ENCODE data around the gene JHY.

JHY gene

DNA sequence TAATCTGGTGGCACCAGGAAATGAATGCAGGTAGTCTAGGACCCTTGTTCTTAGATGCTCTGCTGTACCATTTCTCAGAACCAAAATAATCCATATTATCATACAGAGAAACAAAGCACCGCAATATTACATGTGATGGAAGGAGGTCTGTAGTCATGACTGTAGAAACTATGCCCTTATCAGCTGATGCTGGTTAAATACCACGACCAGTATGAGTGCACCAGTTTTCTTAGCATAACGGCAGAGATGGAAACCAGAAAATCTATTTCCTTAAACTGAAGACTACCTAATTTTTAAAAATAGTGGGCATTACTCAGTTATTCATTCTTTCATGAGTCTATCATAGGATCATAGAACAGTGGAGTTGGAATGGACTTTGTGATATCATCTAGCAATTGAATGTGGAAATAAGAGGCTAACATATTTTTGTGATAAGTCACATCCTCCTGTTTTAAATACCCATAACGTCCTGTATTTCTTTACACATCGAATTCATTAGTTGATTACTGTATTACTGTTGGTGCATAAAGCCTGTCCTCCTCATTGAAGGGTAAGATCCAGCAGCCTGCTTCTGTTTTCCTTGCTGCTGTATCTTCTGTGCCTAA, 15.1 kb downstream of the JHY start:
- no peak for DNase-seq (ENCODE audit: low read depth, low spot score)
- Histone ChIP-seq H3K27ac (ENCODE audit: low read length) (no peak overlapping the region), H3K4me1 (ENCODE audit: control insufficient read depth, insufficient read depth, low read length) (no peaks in the 10 kb centered on the region), H3K36me3 (ENCODE audit: control insufficient read depth, insufficient read depth, low read length) (no peaks in the 10 kb centered on the region), H3K27me3 (ENCODE audit: control insufficient read depth, insufficient read depth, low read length) (no peaks in the 10 kb centered on the region), H3K4me3 (ENCODE audit: low read length) (no peak overlapping the region), H3K9me3 (ENCODE audit: control insufficient read depth, insufficient read depth, low read length) (no peaks in the 10 kb centered on the region)
- WGBS (ENCODE audit: insufficient coverage, insufficient read length), result no CpG with 5 or more reads among the region's 5 CpGs

DNA sequence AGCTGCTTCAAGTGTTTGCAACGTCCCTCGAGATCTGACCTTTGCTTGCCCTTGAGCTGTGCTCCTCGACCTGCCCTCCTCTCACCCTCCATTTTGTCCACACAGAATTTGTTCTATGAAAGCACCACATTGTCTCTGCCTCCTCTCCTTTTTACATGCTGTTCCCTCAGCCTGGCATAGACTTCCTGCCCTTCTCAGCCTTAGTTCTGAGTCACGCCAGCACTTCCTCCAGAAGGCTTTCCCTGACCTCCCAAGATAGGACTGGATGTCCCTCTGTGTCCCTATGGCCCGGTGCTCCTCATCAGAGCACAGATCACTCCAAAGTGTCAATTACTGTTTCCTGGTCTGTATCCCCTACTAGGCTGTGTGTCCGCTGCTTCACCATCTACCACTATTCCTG, 16.2 kb downstream of the JHY start:
- H3K36me3 ChIP-seq (ENCODE audit: control insufficient read depth, insufficient read depth, low read length), result no peaks in the 10 kb centered on the region
- no peaks in the 10 kb centered on the region for H3K9me3 ChIP-seq (ENCODE audit: control insufficient read depth, insufficient read depth, low read length)
- H3K4me1 ChIP-seq (ENCODE audit: control insufficient read depth, insufficient read depth, low read length), result no peaks in the 10 kb centered on the region
- no peak overlapping the region for H3K27ac ChIP-seq (ENCODE audit: low read length)
- no peaks in the 10 kb centered on the region for H3K27me3 ChIP-seq (ENCODE audit: control insufficient read depth, insufficient read depth, low read length)
- no peak overlapping the region for H3K4me3 ChIP-seq (ENCODE audit: low read length)
- DNase-seq (ENCODE audit: low read depth, low spot score), result no peak
- WGBS (ENCODE audit: insufficient coverage, insufficient read length), result no CpG with 5 or more reads among the region's 6 CpGs

DNA sequence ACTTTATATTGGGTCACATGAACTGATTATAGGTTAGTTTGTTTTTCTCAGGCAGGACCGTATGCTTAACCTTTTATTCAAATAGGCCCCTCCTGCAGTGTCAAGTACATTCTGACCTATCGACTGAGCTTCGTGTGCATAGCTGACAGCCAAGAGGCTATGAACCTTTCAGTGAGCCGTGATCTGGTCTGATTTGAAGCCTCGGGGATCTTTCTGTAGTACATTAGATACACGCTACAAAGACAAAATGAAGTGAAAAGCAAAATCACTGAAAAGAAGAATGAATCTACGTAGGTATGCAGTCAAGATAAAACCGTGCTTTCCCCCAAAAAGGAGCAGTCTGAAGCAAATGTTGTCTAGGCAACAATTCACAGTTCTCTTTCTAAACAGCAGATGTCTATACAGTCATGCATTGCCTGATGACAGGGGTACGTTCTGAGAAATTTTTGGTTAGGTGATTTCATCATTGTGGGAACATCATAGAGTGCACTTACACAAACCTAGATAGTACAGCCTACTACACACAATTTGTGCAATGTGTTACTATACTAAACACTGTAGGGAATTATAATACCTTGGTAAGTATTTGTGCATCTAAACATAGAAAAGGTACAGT, 18.1 kb downstream of the JHY start:
- Histone ChIP-seq H3K36me3 (ENCODE audit: control insufficient read depth, insufficient read depth, low read length) (no peaks in the 10 kb centered on the region), H3K4me1 (ENCODE audit: control insufficient read depth, insufficient read depth, low read length) (no peaks in the 10 kb centered on the region), H3K27me3 (ENCODE audit: control insufficient read depth, insufficient read depth, low read length) (no peaks in the 10 kb centered on the region), H3K9me3 (ENCODE audit: control insufficient read depth, insufficient read depth, low read length) (no peaks in the 10 kb centered on the region), H3K4me3 (ENCODE audit: low read length) (no peak overlapping the region), H3K27ac (ENCODE audit: low read length) (no peak overlapping the region)
- no peak for DNase-seq (ENCODE audit: low read depth, low spot score)
- WGBS (ENCODE audit: insufficient coverage, insufficient read length), result no CpG with 5 or more reads among the region's 9 CpGs

DNA sequence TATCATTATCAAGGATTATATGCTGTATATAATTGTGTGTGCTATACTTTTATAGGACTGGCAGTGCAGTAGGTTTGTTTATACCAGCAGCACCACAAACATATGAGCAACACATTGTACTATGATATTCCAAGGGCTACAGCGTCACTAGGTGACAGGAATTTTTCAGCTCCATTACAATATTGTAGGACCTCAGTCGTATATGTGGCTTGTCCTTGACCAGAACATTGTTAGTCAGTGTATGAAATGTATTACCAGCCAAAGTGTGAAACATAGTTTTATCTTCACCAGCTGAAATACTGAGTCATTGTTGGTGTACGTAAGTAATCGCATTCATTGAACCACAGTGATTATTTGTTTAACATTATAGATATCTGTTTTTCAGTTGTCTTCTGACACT, 20.4 kb downstream of the JHY start:
- Histone ChIP-seq H3K4me3 (ENCODE audit: low read length) (no peak overlapping the region), H3K27me3 (ENCODE audit: control insufficient read depth, insufficient read depth, low read length) (no peaks in the 10 kb centered on the region), H3K36me3 (ENCODE audit: control insufficient read depth, insufficient read depth, low read length) (no peaks in the 10 kb centered on the region), H3K27ac (ENCODE audit: low read length) (no peak overlapping the region), H3K4me1 (ENCODE audit: control insufficient read depth, insufficient read depth, low read length) (no peaks in the 10 kb centered on the region), H3K9me3 (ENCODE audit: control insufficient read depth, insufficient read depth, low read length) (no peaks in the 10 kb centered on the region)
- no CpG with 5 or more reads among the region's 4 CpGs for WGBS (ENCODE audit: insufficient coverage, insufficient read length)
- no peak for DNase-seq (ENCODE audit: low read depth, low spot score)

DNA sequence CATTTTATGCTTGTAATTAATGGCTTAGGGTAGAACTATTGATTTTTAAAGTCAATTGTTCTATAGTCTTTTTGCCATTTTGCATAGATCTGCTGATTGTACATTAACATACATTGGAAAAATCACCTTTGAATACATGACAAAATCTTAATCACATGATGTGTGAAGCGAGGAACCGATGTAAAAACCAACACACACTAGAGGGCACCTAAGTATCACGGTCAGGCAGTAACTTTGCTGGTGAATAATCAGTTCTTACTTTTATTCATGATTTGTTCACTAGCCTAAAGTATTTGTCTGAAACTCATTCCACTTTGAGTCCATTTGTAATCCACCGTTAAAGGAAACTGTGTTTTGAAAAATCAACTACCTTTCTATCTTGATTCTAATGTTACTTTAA, 28.2 kb downstream of the JHY start:
- H3K27me3 ChIP-seq (ENCODE audit: control insufficient read depth, insufficient read depth, low read length), result no peaks in the 10 kb centered on the region
- H3K27ac ChIP-seq (ENCODE audit: low read length), result no peak overlapping the region
- no peaks in the 10 kb centered on the region for H3K4me1 ChIP-seq (ENCODE audit: control insufficient read depth, insufficient read depth, low read length)
- H3K4me3 ChIP-seq (ENCODE audit: low read length), result no peak overlapping the region
- H3K9me3 ChIP-seq (ENCODE audit: control insufficient read depth, insufficient read depth, low read length), result no peaks in the 10 kb centered on the region
- no peak for DNase-seq (ENCODE audit: low read depth, low spot score)
- WGBS (ENCODE audit: insufficient coverage, insufficient read length), result no CpG with 5 or more reads among the region's 4 CpGs
- H3K36me3 ChIP-seq (ENCODE audit: control insufficient read depth, insufficient read depth, low read length), result no peaks in the 10 kb centered on the region

DNA sequence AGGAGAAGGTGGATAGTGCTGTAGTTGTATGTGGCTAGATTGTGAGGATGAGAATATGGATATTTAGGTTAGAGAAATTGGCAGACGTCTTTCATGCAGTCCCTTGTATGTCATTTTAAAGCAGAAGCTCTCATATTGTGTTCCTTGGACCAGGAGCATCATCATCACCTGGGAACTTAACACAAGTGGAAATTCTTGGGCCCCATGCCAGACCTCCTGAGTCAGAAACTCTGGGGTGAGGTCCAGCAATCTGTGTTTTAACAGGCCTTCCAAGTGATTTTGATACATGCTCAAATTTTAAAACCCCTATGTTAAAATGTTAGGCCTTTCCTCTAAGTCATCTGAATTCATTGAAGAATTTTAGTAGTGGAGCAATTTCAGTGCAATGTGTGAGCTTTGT, 34.8 kb downstream of the JHY start:
- Histone ChIP-seq H3K4me1 (ENCODE audit: control insufficient read depth, insufficient read depth, low read length) (0 out of 2 replicates have a peak, but pooled peaks cover 2% of the 10 kb centered on the region), H3K27me3 (ENCODE audit: control insufficient read depth, insufficient read depth, low read length) (no peaks in the 10 kb centered on the region), H3K9me3 (ENCODE audit: control insufficient read depth, insufficient read depth, low read length) (no peaks in the 10 kb centered on the region), H3K36me3 (ENCODE audit: control insufficient read depth, insufficient read depth, low read length) (no peaks in the 10 kb centered on the region), H3K4me3 (ENCODE audit: low read length) (no peak overlapping the region), H3K27ac (ENCODE audit: low read length) (no peak overlapping the region)
- DNase-seq (ENCODE audit: low read depth, low spot score), result no peak
- no CpG with 5 or more reads among the region's 1 CpG for WGBS (ENCODE audit: insufficient coverage, insufficient read length)

DNA sequence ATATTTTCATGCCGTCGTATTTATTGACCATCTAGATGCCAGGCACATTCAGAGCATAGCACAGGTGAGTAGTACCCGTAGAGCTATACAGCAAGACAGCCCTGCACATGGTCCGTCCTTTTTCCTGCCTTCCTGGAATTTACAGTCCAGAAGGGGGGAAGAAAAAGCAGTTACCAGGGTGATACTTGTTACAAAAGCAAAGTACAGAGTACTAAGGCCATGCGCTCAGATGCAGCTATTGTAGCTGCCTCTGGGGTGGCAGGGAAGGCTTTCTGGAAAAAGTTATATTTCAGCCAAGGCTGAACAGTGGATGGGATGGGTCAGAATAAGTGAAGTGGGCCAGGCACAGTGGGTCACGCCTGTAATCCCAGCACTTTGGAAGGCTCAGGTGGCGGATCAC, 36.2 kb downstream of the JHY start:
- H3K4me3 ChIP-seq (ENCODE audit: low read length), result no peak overlapping the region
- no peaks in the 10 kb centered on the region for H3K27me3 ChIP-seq (ENCODE audit: control insufficient read depth, insufficient read depth, low read length)
- 0 out of 2 replicates have a peak, but pooled peaks cover 2% of the 10 kb centered on the region for H3K4me1 ChIP-seq (ENCODE audit: control insufficient read depth, insufficient read depth, low read length)
- H3K27ac ChIP-seq (ENCODE audit: low read length), result no peak overlapping the region
- H3K36me3 ChIP-seq (ENCODE audit: control insufficient read depth, insufficient read depth, low read length), result no peaks in the 10 kb centered on the region
- no CpG with 5 or more reads among the region's 7 CpGs for WGBS (ENCODE audit: insufficient coverage, insufficient read length)
- no peaks in the 10 kb centered on the region for H3K9me3 ChIP-seq (ENCODE audit: control insufficient read depth, insufficient read depth, low read length)
- no peak for DNase-seq (ENCODE audit: low read depth, low spot score)

DNA sequence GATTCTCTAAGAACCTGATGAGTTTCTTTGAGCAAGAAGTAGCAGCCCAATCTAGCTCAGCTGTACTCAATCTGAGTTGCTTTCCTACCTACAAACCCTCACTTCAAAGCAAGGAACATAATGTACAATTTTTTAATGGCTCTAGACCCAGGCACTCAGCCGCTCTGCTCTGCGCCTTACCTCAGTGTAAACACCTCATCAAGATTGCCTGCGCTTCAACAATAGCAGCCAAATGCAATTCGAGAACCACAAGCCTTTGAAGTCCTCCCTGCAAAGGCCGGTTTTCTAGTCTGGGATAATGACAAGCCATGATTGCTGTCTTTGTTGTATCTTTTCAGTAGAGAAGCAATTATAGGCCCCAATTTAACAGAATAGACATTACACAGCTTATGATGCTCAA, 38.0 kb downstream of the JHY start:
- Histone ChIP-seq H3K27ac (ENCODE audit: low read length) (no peak overlapping the region), H3K4me3 (ENCODE audit: low read length) (no peak overlapping the region), H3K36me3 (ENCODE audit: control insufficient read depth, insufficient read depth, low read length) (no peaks in the 10 kb centered on the region), H3K9me3 (ENCODE audit: control insufficient read depth, insufficient read depth, low read length) (no peaks in the 10 kb centered on the region), H3K27me3 (ENCODE audit: control insufficient read depth, insufficient read depth, low read length) (no peaks in the 10 kb centered on the region), H3K4me1 (ENCODE audit: control insufficient read depth, insufficient read depth, low read length) (0 out of 2 replicates have a peak, but pooled peaks cover 2% of the 10 kb centered on the region)
- WGBS (ENCODE audit: insufficient coverage, insufficient read length), result no CpG with 5 or more reads among the region's 5 CpGs
- no peak for DNase-seq (ENCODE audit: low read depth, low spot score)

DNA sequence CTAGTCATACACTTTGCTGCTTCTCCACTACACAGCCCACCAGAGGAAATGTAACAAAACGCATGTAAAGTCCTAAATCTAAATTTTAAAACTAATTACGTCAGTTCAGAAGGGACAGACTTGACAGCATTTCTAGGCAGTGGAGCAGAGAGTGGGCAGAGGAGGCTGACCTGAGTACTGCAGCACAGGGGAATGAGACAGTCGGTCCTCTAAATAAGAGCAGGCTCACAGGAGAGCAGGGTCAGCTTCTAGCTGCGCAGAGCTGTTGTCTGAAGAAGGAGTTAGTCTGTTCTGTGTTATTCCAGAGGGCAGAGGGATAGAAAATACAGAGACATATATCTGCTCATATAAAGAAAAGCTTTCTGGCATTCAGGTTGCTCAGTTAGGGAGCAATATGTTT, 40.3 kb downstream of the JHY start:
- H3K4me1 ChIP-seq (ENCODE audit: control insufficient read depth, insufficient read depth, low read length), result peaks cover 2% of the 10 kb centered on the region; the same call in 1 of the 2 replicates
- H3K9me3 ChIP-seq (ENCODE audit: control insufficient read depth, insufficient read depth, low read length), result no peaks in the 10 kb centered on the region
- no peak overlapping the region for H3K4me3 ChIP-seq (ENCODE audit: low read length)
- H3K27ac ChIP-seq (ENCODE audit: low read length), result no peak overlapping the region
- no peaks in the 10 kb centered on the region for H3K36me3 ChIP-seq (ENCODE audit: control insufficient read depth, insufficient read depth, low read length)
- no peaks in the 10 kb centered on the region for H3K27me3 ChIP-seq (ENCODE audit: control insufficient read depth, insufficient read depth, low read length)
- no peak for DNase-seq (ENCODE audit: low read depth, low spot score)
- WGBS (ENCODE audit: insufficient coverage, insufficient read length), result no CpG with 5 or more reads among the region's 4 CpGs

DNA sequence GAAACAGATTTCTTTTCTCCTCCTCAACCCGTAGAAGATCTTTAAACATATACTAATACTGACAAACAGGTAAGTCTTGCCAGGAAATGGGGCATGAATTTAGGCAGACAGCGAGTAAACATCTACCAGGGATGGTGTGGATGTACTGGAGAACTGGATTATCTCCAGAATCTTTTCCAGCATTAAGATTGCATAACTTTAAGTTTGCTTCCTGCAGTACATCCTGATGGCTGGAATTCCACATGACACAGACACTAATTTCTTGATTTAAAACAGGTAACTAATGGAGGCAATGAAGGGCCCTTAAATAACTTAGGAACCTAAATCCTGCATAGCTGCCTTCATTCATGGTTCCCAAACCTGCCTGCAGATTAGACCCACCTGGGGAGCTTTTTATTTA, 40.7 kb downstream of the JHY start:
- WGBS (ENCODE audit: insufficient coverage, insufficient read length), result no CpG with 5 or more reads among the region's 2 CpGs
- H3K27ac ChIP-seq (ENCODE audit: low read length), result no peak overlapping the region
- H3K36me3 ChIP-seq (ENCODE audit: control insufficient read depth, insufficient read depth, low read length), result no peaks in the 10 kb centered on the region
- no peak for DNase-seq (ENCODE audit: low read depth, low spot score)
- H3K27me3 ChIP-seq (ENCODE audit: control insufficient read depth, insufficient read depth, low read length), result no peaks in the 10 kb centered on the region
- H3K4me1 ChIP-seq (ENCODE audit: control insufficient read depth, insufficient read depth, low read length), result peaks cover 2% of the 10 kb centered on the region; the same call in 1 of the 2 replicates
- H3K9me3 ChIP-seq (ENCODE audit: control insufficient read depth, insufficient read depth, low read length), result no peaks in the 10 kb centered on the region
- no peak overlapping the region for H3K4me3 ChIP-seq (ENCODE audit: low read length)

DNA sequence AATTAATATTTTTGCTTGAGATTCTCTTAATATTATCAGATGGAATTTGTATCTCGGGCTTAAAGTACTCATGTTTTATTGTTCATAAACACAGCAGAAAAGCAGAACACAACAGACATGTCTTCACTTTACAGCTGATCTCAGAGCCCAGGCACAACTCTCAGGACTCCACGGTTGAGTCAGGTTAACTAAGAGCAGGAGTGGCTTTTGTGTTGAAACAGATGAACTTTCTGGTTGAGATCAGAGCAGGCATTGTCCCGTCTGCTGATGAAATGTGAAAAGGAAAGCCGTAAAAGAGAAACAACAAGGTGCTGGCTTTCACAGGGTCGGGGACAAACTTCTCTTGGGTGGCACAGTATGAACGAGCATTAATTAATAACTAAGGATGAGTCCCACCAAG, 49.0 kb downstream of the JHY start:
- no CpG with 5 or more reads among the region's 6 CpGs for WGBS (ENCODE audit: insufficient coverage, insufficient read length)
- H3K27me3 ChIP-seq (ENCODE audit: control insufficient read depth, insufficient read depth, low read length), result no peaks in the 10 kb centered on the region
- H3K9me3 ChIP-seq (ENCODE audit: control insufficient read depth, insufficient read depth, low read length), result no peaks in the 10 kb centered on the region
- H3K36me3 ChIP-seq (ENCODE audit: control insufficient read depth, insufficient read depth, low read length), result no peaks in the 10 kb centered on the region
- H3K27ac ChIP-seq (ENCODE audit: low read length), result no peak overlapping the region
- DNase-seq (ENCODE audit: low read depth, low spot score), result no peak
- no peak overlapping the region for H3K4me3 ChIP-seq (ENCODE audit: low read length)
- H3K4me1 ChIP-seq (ENCODE audit: control insufficient read depth, insufficient read depth, low read length), result no peaks in the 10 kb centered on the region; the same call in 1 of the 2 replicates

Measured in iPS DF 6.9 (cell line).